Measurements from ENCODE around the gene PANK1. TPM values are rescaled to one million over a fixed set of nuclear protein-coding genes. Genes with fewer than 3 reads are reported as not detected.

The PANK1 gene
- total RNA-seq, 1 experiment from 2014 or later = 24.9 TPM

- ChIA-PET CTCF (no interaction called here), POLR2A (no interaction called here)
- no peak for DNase-seq (ENCODE audit: low spot score)
- no peak overlapping the region for H3K27ac Mint-ChIP-seq
- H3K36me3 Mint-ChIP-seq = peaks cover 12% of the 10 kb centered on the region
- H3K9me3 Mint-ChIP-seq = no peaks in the 10 kb centered on the region
- no peaks in the 10 kb centered on the region for H3K27me3 Mint-ChIP-seq (ENCODE audit: low read depth)
- TF ChIP-seq IRF2 (CRISPR knock-in tag; IDR thresholded peaks at IDR 0.05; ENCODE audit: borderline replicate concordance, low read depth) (no peak), TP53 (CRISPR knock-in tag; IDR thresholded peaks at IDR 0.05) (no peak), NFE2L1 (CRISPR knock-in tag; IDR thresholded peaks at IDR 0.05) (no peak)
- peaks cover 16% of the 10 kb centered on the region; the same call in 1 of the 2 replicates for H3K4me1 Mint-ChIP-seq
- no peak for ATAC-seq
- no peak overlapping the region for H3K4me3 Mint-ChIP-seq
Observed at GRCh38 chr10:89639326-89639725, 5.7 kb downstream of the PANK1 start.

DNA sequence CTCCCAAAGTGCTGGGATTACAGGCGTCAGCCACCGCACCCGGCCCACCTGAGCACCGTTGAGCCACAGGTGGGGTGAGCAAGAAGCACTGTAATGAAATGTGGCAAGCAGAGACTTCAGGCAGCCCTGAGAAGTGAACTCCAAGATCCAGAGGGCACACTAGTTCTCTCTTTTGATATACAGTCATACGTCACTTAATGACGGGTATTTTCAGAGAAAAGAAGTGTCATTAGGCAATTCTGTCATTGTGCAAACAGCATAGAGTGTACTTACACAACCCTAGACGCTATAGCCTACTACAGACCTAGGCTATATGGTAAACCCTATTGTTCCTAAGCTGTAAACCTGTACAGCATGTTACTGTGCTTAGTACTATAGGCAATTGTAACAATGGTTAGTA is 7.9 kb downstream of the PANK1 start:
- no peaks in the 10 kb centered on the region for H3K27me3 Mint-ChIP-seq (ENCODE audit: low read depth)
- POLR2A ChIA-PET = no interaction called here
- H3K36me3 Mint-ChIP-seq = peaks cover 19% of the 10 kb centered on the region
- no peak for ATAC-seq
- TF ChIP-seq USF1 (CRISPR knock-in tag; IDR thresholded peaks at IDR 0.05) (no peak), GRHL2 (CRISPR knock-in tag; IDR thresholded peaks at IDR 0.05; ENCODE audit: insufficient replicate concordance, severe bottlenecking) (no peak), ZNF416 (CRISPR knock-in tag; IDR thresholded peaks at IDR 0.05) (no peak), ZNF317 (CRISPR knock-in tag; IDR thresholded peaks at IDR 0.05; ENCODE audit: borderline replicate concordance, low read depth) (no peak), FOXP1 (CRISPR knock-in tag; IDR thresholded peaks at IDR 0.05; ENCODE audit: borderline replicate concordance) (no peak), MYBL2 (CRISPR knock-in tag; IDR thresholded peaks at IDR 0.05) (no peak), ETV6 (CRISPR knock-in tag; IDR thresholded peaks at IDR 0.05) (no peak), E2F5 (CRISPR knock-in tag; IDR thresholded peaks at IDR 0.05) (no peak), HMGA2 (CRISPR knock-in tag; IDR thresholded peaks at IDR 0.05) (no peak), JUN (CRISPR knock-in tag; IDR thresholded peaks at IDR 0.05) (no peak), ZNF512 (CRISPR knock-in tag; IDR thresholded peaks at IDR 0.05; ENCODE audit: borderline replicate concordance) (no peak), NFATC4 (CRISPR knock-in tag; IDR thresholded peaks at IDR 0.05) (no peak), IRF2 (CRISPR knock-in tag; IDR thresholded peaks at IDR 0.05; ENCODE audit: borderline replicate concordance, low read depth) (no peak), SP1 (CRISPR knock-in tag; conservative IDR thresholded peaks at IDR 0.05) (no peak), CBFB (CRISPR knock-in tag; IDR thresholded peaks at IDR 0.05; ENCODE audit: low read depth) (no peak), TEAD4 (CRISPR knock-in tag; IDR thresholded peaks at IDR 0.05) (no peak), STAT6 (CRISPR knock-in tag; conservative IDR thresholded peaks at IDR 0.05; ENCODE audit: low read depth) (no peak), NFE2L1 (CRISPR knock-in tag; IDR thresholded peaks at IDR 0.05) (no peak)
- TF ChIP-seq, protein P1, sequence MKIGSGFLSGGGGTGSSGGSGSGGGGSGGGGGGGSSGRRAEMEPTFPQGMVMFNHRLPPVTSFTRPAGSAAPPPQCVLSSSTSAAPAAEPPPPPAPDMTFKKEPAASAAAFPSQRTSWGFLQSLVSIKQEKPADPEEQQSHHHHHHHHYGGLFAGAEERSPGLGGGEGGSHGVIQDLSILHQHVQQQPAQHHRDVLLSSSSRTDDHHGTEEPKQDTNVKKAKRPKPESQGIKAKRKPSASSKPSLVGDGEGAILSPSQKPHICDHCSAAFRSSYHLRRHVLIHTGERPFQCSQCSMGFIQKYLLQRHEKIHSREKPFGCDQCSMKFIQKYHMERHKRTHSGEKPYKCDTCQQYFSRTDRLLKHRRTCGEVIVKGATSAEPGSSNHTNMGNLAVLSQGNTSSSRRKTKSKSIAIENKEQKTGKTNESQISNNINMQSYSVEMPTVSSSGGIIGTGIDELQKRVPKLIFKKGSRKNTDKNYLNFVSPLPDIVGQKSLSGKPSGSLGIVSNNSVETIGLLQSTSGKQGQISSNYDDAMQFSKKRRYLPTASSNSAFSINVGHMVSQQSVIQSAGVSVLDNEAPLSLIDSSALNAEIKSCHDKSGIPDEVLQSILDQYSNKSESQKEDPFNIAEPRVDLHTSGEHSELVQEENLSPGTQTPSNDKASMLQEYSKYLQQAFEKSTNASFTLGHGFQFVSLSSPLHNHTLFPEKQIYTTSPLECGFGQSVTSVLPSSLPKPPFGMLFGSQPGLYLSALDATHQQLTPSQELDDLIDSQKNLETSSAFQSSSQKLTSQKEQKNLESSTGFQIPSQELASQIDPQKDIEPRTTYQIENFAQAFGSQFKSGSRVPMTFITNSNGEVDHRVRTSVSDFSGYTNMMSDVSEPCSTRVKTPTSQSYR (CRISPR knock-in tag; IDR thresholded peaks at IDR 0.05) = no peak
- CTCF ChIA-PET = no interaction called here
- no peaks in the 10 kb centered on the region for H3K9me3 Mint-ChIP-seq
- no peak overlapping the region for H3K4me3 Mint-ChIP-seq
- no peak for DNase-seq (ENCODE audit: low spot score)
- H3K4me1 Mint-ChIP-seq = peaks cover 4% of the 10 kb centered on the region; the same call in 1 of the 2 replicates
- no peak overlapping the region for H3K27ac Mint-ChIP-seq
